HUES64 (cell line): ENCODE results near the gene KRTAP3-2. TPM values are rescaled to one million over a fixed set of nuclear protein-coding genes. Genes with fewer than 3 reads are reported as not detected.
"Not testable (repeated sequence)": the region's sequence is repeated elsewhere in the genome, so short reads cannot be mapped to it uniquely, and the experiment has no call there.

Source experiments
- H3K27ac ChIP-seq: 2 replicates; pipeline ENCODE4 v1.7.0; 2013; ENCODE audit warnings: low read depth, low read length, inconsistent platforms
- H3K27me3 ChIP-seq: 2 replicates; pipeline ENCODE4 v1.6.1; 2013; ENCODE audit warnings: mild to moderate bottlenecking, low read length; ENCODE audit not compliant: insufficient read depth
- H3K36me3 ChIP-seq: 2 replicates; pipeline ENCODE4 v1.6.1; 2013; ENCODE audit warnings: mild to moderate bottlenecking, low read length; ENCODE audit not compliant: insufficient read depth
- H3K4me1 ChIP-seq: 2 replicates; pipeline ENCODE4 v1.6.1; 2013; ENCODE audit warnings: mild to moderate bottlenecking, low read length, moderate library complexity; ENCODE audit not compliant: insufficient read depth
- H3K4me3 ChIP-seq: 2 replicates; pipeline ENCODE4 v1.5.1; 2013; ENCODE audit warnings: mild to moderate bottlenecking, low read length, moderate library complexity
- H3K9ac ChIP-seq: 2 replicates; pipeline ENCODE4 v1.6.1; 2013; ENCODE audit warnings: mild to moderate bottlenecking, low read depth, low read length
- H3K9me3 ChIP-seq: 2 replicates; pipeline ENCODE4 v1.6.1; 2013; ENCODE audit warnings: low read depth, low read length; ENCODE audit not compliant: insufficient read depth
- WGBS: fragments of 150-250, 120-280 bp; methylation state at CpG from one replicate; pipeline ENCODE4 v1.1.7; 2013; ENCODE audit warnings: missing lambda C conversion rate; 5-methylcytosine and 5-hydroxymethylcytosine counted together
- polyA plus RNA-seq, 2 experiments: library from polyadenylated mRNA; stranded (reverse); fragments of 50-300 nt; gene quantifications; one replicate each; pipeline ENCODE4 v1.2.3, GENCODE V29; 2013

The KRTAP3-2 gene
- not detected for polyA plus RNA-seq (2013, experiment 1 of 2)
- polyA plus RNA-seq (2013, experiment 2 of 2), result not detected

GRCh38 chr17:40999563-40999962 lies at the start of gene KRTAP3-2:
Gene KRTAP3-2 (minus strand): TSS chr17:40999906. CDS start chr17:40999853, 53 bp downstream.
- not testable (repeated sequence) for H3K27ac ChIP-seq, H3K36me3 ChIP-seq, H3K4me3 ChIP-seq, H3K9me3 ChIP-seq, H3K4me1 ChIP-seq, H3K27me3 ChIP-seq, H3K9ac ChIP-seq
- 95% methylated on average over 6 of the region's 6 CpGs for WGBS

GRCh38 chr17:41049110-41049509 lies 49.4 kb upstream of the KRTAP3-2 start:
- Histone ChIP-seq H3K9ac (no peak overlapping the region), H3K36me3 (no peaks in the 10 kb centered on the region), H3K4me3 (no peak overlapping the region), H3K27me3 (no peaks in the 10 kb centered on the region), H3K27ac (no peak overlapping the region), H3K9me3 (no peaks in the 10 kb centered on the region), H3K4me1 (peaks cover 6% of the 10 kb centered on the region; the same call in 1 of the 2 replicates)
- 79% methylated on average over 2 of the region's 2 CpGs for WGBS

- WGBS, result 84% methylated on average over 7 of the region's 7 CpGs
- H3K4me3 ChIP-seq, result no peak overlapping the region
- no peak overlapping the region for H3K9ac ChIP-seq
Measured at GRCh38 chr17:41048441-41048840, 48.7 kb upstream of the KRTAP3-2 start.

GRCh38 chr17:41046735-41047465 lies 47.2 kb upstream of the KRTAP3-2 start, which contains the start of gene KRTAP2-1:
Gene KRTAP2-1 (minus strand): TSS chr17:41047316. CDS start chr17:41047267, 49 bp downstream.
- not testable (repeated sequence) for H3K27ac ChIP-seq

More at GRCh38 chr17:41048441-41048840, 48.7 kb upstream of the KRTAP3-2 start:
- Histone ChIP-seq H3K27ac (no peak overlapping the region), H3K36me3 (no peaks in the 10 kb centered on the region), H3K27me3 (no peaks in the 10 kb centered on the region), H3K9me3 (no peaks in the 10 kb centered on the region), H3K4me1 (peaks cover 6% of the 10 kb centered on the region; the same call in 1 of the 2 replicates)

GRCh38 chr17:41042953-41043352 lies 43.2 kb upstream of the KRTAP3-2 start:
- Histone ChIP-seq H3K4me1 (peaks cover 16% of the 10 kb centered on the region), H3K4me3 (no peak overlapping the region), H3K9me3 (no peaks in the 10 kb centered on the region), H3K36me3 (no peaks in the 10 kb centered on the region), H3K27ac (no peak overlapping the region), H3K27me3 (no peaks in the 10 kb centered on the region), H3K9ac (no peak overlapping the region)
- WGBS, result 100% methylated on average over 1 of the region's 1 CpG

More at GRCh38 chr17:41046735-41047465, 47.2 kb upstream of the KRTAP3-2 start, which contains the start of gene KRTAP2-1:
- H3K27me3 ChIP-seq, H3K4me3 ChIP-seq, H3K36me3 ChIP-seq, H3K9me3 ChIP-seq, H3K4me1 ChIP-seq, H3K9ac ChIP-seq: not testable (repeated sequence)
- WGBS, result 75% methylated on average over 5 of the region's 33 CpGs

GRCh38 chr17:41040783-41041571 lies 41.3 kb upstream of the KRTAP3-2 start, which contains the start of gene KRTAP1-1:
Gene KRTAP1-1 (minus strand): TSS chr17:41041450. CDS start chr17:41041397, 53 bp downstream.
- not testable (repeated sequence) for H3K9ac ChIP-seq, H3K9me3 ChIP-seq, H3K4me3 ChIP-seq, H3K36me3 ChIP-seq, H3K27me3 ChIP-seq, H3K27ac ChIP-seq
- 92% methylated on average over 11 of the region's 14 CpGs for WGBS
- H3K4me1 ChIP-seq, result peaks cover 23% of the 10 kb centered on the region

GRCh38 chr17:41037853-41038350 lies 38.2 kb upstream of the KRTAP3-2 start:
- Histone ChIP-seq H3K27ac (no peak overlapping the region), H3K4me3 (no peak overlapping the region), H3K9ac (no peak overlapping the region), H3K4me1 (peaks cover 23% of the 10 kb centered on the region), H3K9me3 (no peaks in the 10 kb centered on the region), H3K27me3 (no peaks in the 10 kb centered on the region), H3K36me3 (no peaks in the 10 kb centered on the region)
- WGBS, result 58% methylated on average over 2 of the region's 2 CpGs

GRCh38 chr17:41034346-41034935 lies 34.7 kb upstream of the KRTAP3-2 start, which contains the start of gene KRTAP1-3:
Gene KRTAP1-3 (minus strand): TSS chr17:41034874. CDS start chr17:41034821, 53 bp downstream.
- not testable (repeated sequence) for H3K4me3 ChIP-seq, H3K9ac ChIP-seq, H3K27ac ChIP-seq, H3K36me3 ChIP-seq, H3K27me3 ChIP-seq, H3K9me3 ChIP-seq
- WGBS, result 94% methylated on average over 9 of the region's 10 CpGs
- peaks cover 22% of the 10 kb centered on the region for H3K4me1 ChIP-seq

GRCh38 chr17:41029633-41030245 lies 30.0 kb upstream of the KRTAP3-2 start, which contains the start of gene KRTAP1-4:
Gene KRTAP1-4 (minus strand): TSS chr17:41030195. CDS start chr17:41030078, 117 bp downstream.
- Histone ChIP-seq H3K4me1 (no peaks in the 10 kb centered on the region), H3K27ac (no peak within 1 kb of the TSS), H3K9me3 (no peaks in the 10 kb centered on the region), H3K9ac (no peak within 1 kb of the TSS), H3K36me3 (no peaks in the 10 kb centered on the region), H3K27me3 (no peaks in the 10 kb centered on the region), H3K4me3 (no peak within 1 kb of the TSS)
- 93% methylated on average over 12 of the region's 12 CpGs for WGBS

- Histone ChIP-seq H3K36me3 (no peaks in the 10 kb centered on the region), H3K4me3 (no peak within 1 kb of the TSS), H3K9ac (no peak within 1 kb of the TSS), H3K27ac (no peak within 1 kb of the TSS), H3K4me1 (no peaks in the 10 kb centered on the region), H3K27me3 (no peaks in the 10 kb centered on the region), H3K9me3 (no peaks in the 10 kb centered on the region)
- WGBS, result 89% methylated on average over 9 of the region's 9 CpGs
Measured at GRCh38 chr17:41026715-41027471, 27.2 kb upstream of the KRTAP3-2 start, which contains the start of gene KRTAP1-5. Gene KRTAP1-5 (minus strand): TSS chr17:41027208. CDS start chr17:41027155, 53 bp downstream.
